Retinal pigment epithelial cell (primary cell): Measurements from ENCODE around the gene CSNK1G1.
"Not testable (repeated sequence)": the region's sequence is repeated elsewhere in the genome, so short reads cannot be mapped to it uniquely, and the experiment has no call there.

ENCODE experiments used
- DNase-seq: peaks from one replicate; pipeline ENCODE4 v3.0.0-alpha.2; 2010; ENCODE audit warnings: low read depth
- H3K4me3 ChIP-seq: 2 replicates; pipeline ENCODE4 v1.5.1; 2011; ENCODE audit warnings: mild to moderate bottlenecking, low read length, control low read depth, moderate library complexity
- TF ChIP-seq, protein P1 (sequence below): conservative IDR thresholded peaks from 2 replicates; pipeline ENCODE4 v1.5.1; 2011; ENCODE audit warnings: low read depth, low read length, control low read depth, inconsistent platforms

CSNK1G1 gene

DNA sequence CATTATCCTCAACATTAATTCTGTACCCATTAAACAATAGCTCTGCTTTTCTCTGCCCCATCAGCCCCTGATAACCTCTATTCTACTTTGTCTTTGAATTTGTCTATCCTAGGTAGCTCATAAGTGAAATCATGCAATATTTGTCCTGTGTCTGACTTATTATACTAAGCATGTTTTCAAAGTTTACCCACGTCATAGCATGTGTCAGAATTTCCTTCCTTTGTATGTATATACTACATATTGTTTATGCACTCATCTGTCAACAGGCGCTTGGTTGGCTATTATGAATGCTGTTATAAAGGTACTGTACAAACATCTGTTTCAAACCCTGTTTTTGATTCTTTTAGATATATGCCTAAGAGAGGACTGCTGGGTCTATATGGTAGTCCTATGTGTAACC lies 18.2 kb downstream of the CSNK1G1 start:
- TF ChIP-seq, protein P1, sequence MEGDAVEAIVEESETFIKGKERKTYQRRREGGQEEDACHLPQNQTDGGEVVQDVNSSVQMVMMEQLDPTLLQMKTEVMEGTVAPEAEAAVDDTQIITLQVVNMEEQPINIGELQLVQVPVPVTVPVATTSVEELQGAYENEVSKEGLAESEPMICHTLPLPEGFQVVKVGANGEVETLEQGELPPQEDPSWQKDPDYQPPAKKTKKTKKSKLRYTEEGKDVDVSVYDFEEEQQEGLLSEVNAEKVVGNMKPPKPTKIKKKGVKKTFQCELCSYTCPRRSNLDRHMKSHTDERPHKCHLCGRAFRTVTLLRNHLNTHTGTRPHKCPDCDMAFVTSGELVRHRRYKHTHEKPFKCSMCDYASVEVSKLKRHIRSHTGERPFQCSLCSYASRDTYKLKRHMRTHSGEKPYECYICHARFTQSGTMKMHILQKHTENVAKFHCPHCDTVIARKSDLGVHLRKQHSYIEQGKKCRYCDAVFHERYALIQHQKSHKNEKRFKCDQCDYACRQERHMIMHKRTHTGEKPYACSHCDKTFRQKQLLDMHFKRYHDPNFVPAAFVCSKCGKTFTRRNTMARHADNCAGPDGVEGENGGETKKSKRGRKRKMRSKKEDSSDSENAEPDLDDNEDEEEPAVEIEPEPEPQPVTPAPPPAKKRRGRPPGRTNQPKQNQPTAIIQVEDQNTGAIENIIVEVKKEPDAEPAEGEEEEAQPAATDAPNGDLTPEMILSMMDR = no peak
- no peak overlapping the region for H3K4me3 ChIP-seq
- no peak for DNase-seq

- TF ChIP-seq, protein P1 = no peak
- no peak for DNase-seq
- H3K4me3 ChIP-seq = no peak overlapping the region
These were observed 21.7 kb downstream of the CSNK1G1 start for GRCh38 chr15:64333986-64334929.

GRCh38 chr15:64333516-64333915 lies 22.5 kb downstream of the CSNK1G1 start:
- TF ChIP-seq, protein P1 = no peak
- DNase-seq = no peak
- H3K4me3 ChIP-seq = no peak overlapping the region

DNA sequence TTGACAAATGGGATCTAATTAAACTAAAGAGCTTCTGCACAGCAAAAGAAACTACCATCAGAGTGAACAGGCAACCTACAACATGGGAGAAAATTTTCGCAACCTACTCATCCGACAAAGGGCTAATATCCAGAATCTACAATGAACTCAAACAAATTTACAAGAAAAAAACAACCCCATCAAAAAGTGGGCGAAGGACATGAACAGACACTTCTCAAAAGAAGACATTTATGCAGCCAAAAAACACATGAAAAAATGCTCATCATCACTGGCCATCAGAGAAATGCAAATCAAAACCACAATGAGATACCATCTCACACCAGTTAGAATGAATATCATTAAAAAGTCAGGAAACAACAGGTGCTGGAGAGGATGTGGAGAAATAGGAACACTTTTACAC lies 24.3 kb downstream of the CSNK1G1 start:
- DNase-seq, H3K4me3 ChIP-seq: not testable (repeated sequence)

GRCh38 chr15:64326975-64327374 lies 29.0 kb downstream of the CSNK1G1 start:
- not testable (repeated sequence) for DNase-seq, H3K4me3 ChIP-seq

- H3K4me3 ChIP-seq, DNase-seq: not testable (repeated sequence)
These were observed 29.5 kb downstream of the CSNK1G1 start for GRCh38 chr15:64326458-64326857.

DNA sequence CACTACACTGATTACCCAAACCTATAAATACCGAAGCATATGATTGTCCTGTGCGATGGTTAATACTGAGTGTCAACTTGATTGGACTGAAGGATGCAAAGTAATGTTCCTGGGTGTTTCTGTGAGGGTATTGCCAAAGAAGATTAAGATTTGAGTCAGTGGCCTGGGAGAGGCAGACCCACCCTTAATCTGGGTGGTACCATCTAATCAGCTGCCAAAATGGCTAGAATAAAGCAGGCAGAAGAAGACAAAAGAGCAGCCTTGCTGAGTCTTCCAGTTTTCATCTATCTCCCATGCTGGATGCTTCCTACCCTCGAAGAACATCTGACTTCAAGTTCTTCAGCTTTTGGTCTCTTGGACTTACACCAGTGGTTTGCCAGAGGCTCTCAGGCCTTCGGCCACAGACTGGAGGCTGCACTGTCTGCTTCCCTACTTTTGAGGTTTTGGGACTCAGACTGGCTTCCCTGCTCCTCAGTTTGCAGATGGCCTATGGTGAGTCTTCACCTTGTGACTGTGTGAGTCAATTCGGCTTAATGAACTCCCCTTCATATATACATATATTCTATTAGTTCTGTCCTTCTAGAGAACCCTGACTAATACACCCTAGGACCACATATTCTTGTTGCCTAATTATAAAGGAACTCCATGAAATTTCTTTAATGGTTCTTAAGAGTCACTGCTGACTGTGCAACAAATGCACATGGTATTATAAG lies 31.7 kb downstream of the CSNK1G1 start:
- H3K4me3 ChIP-seq = no peak overlapping the region
- TF ChIP-seq, protein P1 = no peak
- DNase-seq = no peak

DNA sequence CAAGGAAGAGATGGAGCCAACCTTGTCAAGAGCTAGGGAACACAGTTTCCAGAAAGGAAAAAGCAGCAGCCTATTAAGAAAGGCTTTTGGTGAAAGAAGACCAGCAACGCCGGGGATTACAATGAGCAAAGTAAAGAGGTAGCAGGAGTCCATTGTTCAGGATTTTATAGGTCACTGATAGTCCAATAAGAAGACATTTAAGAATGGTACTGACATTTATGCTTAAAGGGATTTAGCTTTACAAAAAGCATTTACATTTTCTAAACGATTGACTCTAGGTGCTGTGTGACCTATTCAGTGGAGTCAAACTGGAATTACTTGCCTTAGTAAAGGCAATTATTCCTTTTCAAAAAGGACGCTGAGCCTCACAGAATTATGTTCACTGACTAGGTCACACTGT lies 40.8 kb downstream of the CSNK1G1 start:
- TF ChIP-seq, protein P1 = no peak

More for the DNA sequence above, 40.8 kb downstream of the CSNK1G1 start:
- H3K4me3 ChIP-seq = no peak overlapping the region
- peak; percentile 2 for DNase-seq
